IPS-15b (cell line): ENCODE measurements around the gene NPBWR2.

Source experiments
- H3K27me3 ChIP-seq: one replicate; pipeline ENCODE4 v1.6.1; 2013; ENCODE audit warnings: low read length; ENCODE audit not compliant: control insufficient read depth, insufficient read depth
- H3K36me3 ChIP-seq: one replicate; pipeline ENCODE4 v1.6.1; 2013; ENCODE audit warnings: low read length; ENCODE audit not compliant: control insufficient read depth, insufficient read depth
- H3K4me1 ChIP-seq: one replicate; pipeline ENCODE4 v1.6.1; 2013; ENCODE audit warnings: mild to moderate bottlenecking, low read length; ENCODE audit not compliant: control insufficient read depth, insufficient read depth
- H3K4me3 ChIP-seq: one replicate; pipeline ENCODE4 v1.5.1; 2013; ENCODE audit warnings: low read depth, low read length
- H3K9ac ChIP-seq: one replicate; pipeline ENCODE4 v1.6.1; 2013; ENCODE audit warnings: low read depth, mild to moderate bottlenecking, low read length
- H3K9me3 ChIP-seq: one replicate; pipeline ENCODE4 v1.6.1; 2013; ENCODE audit warnings: mild to moderate bottlenecking, low read length; ENCODE audit not compliant: control insufficient read depth, insufficient read depth

The NPBWR2 gene

GRCh38 chr20:64077541-64077875 is 29.9 kb downstream of the NPBWR2 start:
- H3K9ac ChIP-seq = no peak overlapping the region
- H3K27me3 ChIP-seq = peaks cover 17% of the 10 kb centered on the region
- no peaks in the 10 kb centered on the region for H3K4me1 ChIP-seq
- H3K4me3 ChIP-seq = no peak overlapping the region
- H3K36me3 ChIP-seq = peaks cover 11% of the 10 kb centered on the region
- H3K9me3 ChIP-seq = no peaks in the 10 kb centered on the region

- Histone ChIP-seq H3K4me3 (no peak overlapping the region), H3K27me3 (peaks cover 16% of the 10 kb centered on the region), H3K9ac (no peak overlapping the region), H3K36me3 (peaks cover 11% of the 10 kb centered on the region), H3K4me1 (no peaks in the 10 kb centered on the region), H3K9me3 (no peaks in the 10 kb centered on the region)
Observed at GRCh38 chr20:64077094-64077493, 30.3 kb downstream of the NPBWR2 start.

- Histone ChIP-seq H3K9ac (no peak overlapping the region), H3K27me3 (peaks cover 9% of the 10 kb centered on the region), H3K36me3 (peaks cover 15% of the 10 kb centered on the region), H3K4me3 (no peak overlapping the region), H3K9me3 (no peaks in the 10 kb centered on the region), H3K4me1 (no peaks in the 10 kb centered on the region)
Observed at GRCh38 chr20:64076061-64076997, 31.0 kb downstream of the NPBWR2 start.

DNA sequence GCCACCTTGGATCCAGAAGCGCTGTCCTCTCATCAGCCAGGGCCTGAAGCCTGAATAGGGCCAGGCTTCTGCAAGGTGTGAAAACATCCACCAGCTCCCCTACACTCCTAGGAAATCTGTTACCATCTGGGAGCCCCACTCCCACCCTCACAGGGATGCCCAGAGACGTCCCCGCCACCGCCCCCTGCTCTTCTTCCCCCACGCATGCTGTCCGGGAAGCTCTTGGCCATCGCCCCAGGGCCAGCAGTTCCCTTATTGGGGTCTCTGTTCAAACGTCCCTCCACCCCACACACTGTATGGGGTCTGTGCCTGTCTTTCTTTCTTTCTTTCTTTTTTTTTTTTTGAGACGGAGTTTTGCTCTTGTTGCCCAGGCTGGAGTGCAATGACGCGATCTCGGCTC is 31.8 kb downstream of the NPBWR2 start:
- Histone ChIP-seq H3K4me1 (no peaks in the 10 kb centered on the region), H3K36me3 (peaks cover 15% of the 10 kb centered on the region), H3K4me3 (no peak overlapping the region), H3K9me3 (no peaks in the 10 kb centered on the region), H3K9ac (no peak overlapping the region), H3K27me3 (peaks cover 5% of the 10 kb centered on the region)

- H3K9ac ChIP-seq = no peak overlapping the region
- H3K27me3 ChIP-seq = no peaks in the 10 kb centered on the region
- H3K9me3 ChIP-seq = no peaks in the 10 kb centered on the region
Observed at GRCh38 chr20:64074963-64075362, 32.4 kb downstream of the NPBWR2 start.

GRCh38 chr20:64074184-64074789 is 33.1 kb downstream of the NPBWR2 start:
- H3K4me3 ChIP-seq = no peak overlapping the region
- H3K9ac ChIP-seq = no peak overlapping the region
- H3K36me3 ChIP-seq = peaks cover 18% of the 10 kb centered on the region
- no peaks in the 10 kb centered on the region for H3K9me3 ChIP-seq
- no peaks in the 10 kb centered on the region for H3K4me1 ChIP-seq
- no peaks in the 10 kb centered on the region for H3K27me3 ChIP-seq

More at GRCh38 chr20:64074963-64075362, 32.4 kb downstream of the NPBWR2 start:
- H3K4me3 ChIP-seq = no peak overlapping the region
- peaks cover 16% of the 10 kb centered on the region for H3K36me3 ChIP-seq
- no peaks in the 10 kb centered on the region for H3K4me1 ChIP-seq

DNA sequence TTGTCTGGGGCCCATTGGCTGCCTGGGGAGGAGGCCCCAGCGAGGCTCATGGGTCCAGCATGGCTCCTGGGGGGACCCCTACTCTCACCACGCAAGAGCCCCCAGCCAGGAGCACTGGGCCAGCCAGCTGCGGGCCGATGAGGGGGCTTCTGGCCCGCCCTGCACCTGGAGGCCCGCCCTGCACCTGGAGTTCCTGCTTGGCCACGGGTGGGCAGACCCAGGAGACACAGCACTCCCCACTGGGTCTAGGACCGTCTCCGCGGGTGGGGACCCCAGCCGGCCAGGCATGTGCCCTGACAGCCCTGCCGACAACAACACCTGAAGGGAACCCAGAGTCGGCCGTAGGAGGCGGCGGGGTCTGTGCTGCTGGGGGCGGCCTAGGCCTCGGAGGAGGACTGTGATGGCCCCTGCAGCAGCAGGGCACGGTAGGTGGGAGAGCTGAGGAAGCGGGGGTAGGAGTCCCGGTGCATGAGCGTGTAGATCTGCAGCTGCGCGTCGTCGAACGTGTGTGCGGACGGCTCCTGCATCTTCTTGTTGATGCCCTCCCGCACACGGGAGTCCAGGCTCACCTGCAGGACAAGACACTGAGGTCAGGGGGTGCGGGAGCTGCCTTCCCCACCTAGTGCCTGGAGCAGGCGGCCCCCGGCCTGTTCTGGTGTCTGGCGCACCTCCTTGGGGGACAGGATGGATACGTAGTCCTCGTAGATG is 33.7 kb downstream of the NPBWR2 start:
- H3K9me3 ChIP-seq = no peaks in the 10 kb centered on the region
- H3K4me3 ChIP-seq = no peak overlapping the region
- no peak overlapping the region for H3K9ac ChIP-seq
- H3K4me1 ChIP-seq = no peaks in the 10 kb centered on the region
- no peaks in the 10 kb centered on the region for H3K27me3 ChIP-seq
- H3K36me3 ChIP-seq = peaks cover 18% of the 10 kb centered on the region

- Histone ChIP-seq H3K9me3 (no peaks in the 10 kb centered on the region), H3K27me3 (no peaks in the 10 kb centered on the region), H3K36me3 (peaks cover 21% of the 10 kb centered on the region), H3K4me3 (no peak overlapping the region), H3K4me1 (peaks cover 2% of the 10 kb centered on the region), H3K9ac (no peak overlapping the region)
Observed at GRCh38 chr20:64072498-64073063, 34.8 kb downstream of the NPBWR2 start.

DNA sequence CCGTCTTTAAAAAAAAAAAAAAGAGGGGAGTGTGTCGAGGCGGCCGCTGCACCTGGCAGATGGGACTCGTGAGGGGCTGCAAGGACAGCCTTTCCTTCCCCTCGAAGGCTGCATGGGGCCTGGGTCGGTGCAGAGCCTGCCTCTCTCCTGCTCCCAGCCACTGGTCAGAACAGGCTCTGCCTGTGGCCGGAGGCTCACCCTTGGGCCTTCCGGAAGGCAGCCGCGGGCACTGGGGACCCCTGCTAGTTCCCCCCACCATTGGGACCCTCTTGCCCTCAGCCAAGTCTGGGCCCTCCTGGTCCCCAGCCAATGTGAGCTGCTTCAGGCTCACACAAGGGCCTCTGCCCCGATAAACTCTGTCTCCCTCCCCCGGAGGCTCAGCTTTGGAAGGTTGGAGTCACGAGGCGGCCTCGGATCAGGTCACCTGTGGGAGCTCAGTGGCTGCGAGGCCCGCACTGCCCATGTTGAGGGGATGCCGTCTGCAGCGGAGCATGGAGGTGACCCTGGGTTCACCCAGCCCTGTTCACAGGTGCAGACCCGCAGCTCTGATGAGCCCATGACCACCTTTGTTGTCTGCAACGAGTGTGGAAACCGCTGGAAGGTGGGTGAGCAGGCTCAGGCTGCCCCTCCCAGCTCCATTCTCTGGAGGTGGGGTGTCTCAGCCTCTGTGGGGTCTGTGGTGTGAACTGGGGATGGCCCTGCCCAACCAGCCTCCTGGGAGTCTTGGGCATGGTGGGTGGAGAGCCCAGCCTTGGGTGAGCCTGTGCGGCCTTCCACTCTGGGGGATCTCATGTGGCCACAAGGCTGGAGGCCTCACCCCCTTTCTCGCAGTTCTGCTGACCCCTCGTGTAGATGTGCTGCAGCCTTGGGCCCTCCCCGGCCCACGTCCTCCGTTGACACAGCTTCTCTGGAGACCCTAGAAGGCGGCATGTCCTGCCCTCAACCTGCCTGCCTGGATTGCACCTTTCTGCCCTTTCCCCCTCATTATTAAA is 35.7 kb downstream of the NPBWR2 start:
- Histone ChIP-seq H3K4me3 (no peak overlapping the region), H3K4me1 (peaks cover 2% of the 10 kb centered on the region), H3K9ac (no peak overlapping the region), H3K9me3 (no peaks in the 10 kb centered on the region), H3K36me3 (peaks cover 21% of the 10 kb centered on the region), H3K27me3 (no peaks in the 10 kb centered on the region)

DNA sequence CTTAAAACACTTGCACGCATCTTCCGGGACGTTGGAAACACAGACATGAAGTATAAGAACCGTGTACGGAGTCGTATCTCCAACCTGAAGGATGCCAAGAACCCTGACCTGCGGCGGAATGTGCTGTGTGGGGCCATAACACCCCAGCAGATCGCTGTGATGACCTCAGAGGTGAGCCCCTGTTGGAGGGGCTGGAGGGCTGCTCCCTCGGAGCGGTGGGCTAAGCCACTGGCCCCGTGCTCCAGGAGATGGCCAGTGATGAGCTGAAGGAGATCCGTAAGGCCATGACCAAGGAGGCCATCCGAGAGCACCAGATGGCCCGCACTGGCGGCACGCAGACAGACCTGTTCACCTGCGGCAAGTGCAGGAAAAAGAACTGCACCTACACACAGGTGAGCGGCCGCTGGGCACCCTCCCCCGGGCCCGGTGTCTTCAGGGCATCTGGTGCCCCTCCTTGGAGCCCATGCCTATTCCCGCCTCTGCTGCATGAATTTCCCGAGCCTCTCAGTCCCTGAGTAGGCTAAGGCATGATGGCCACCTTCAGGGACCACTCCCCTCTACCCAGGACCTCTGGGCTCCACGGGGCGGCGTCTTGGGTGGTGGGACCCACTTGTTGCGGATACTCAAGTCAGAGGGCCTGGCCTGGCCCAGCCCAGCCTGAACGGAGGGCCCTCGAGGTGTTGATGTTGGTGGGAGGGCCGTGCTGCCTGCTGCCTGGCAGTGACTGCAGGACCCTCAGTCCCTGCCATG is 36.9 kb downstream of the NPBWR2 start:
- no peaks in the 10 kb centered on the region for H3K9me3 ChIP-seq
- H3K4me1 ChIP-seq = peaks cover 2% of the 10 kb centered on the region
- no peaks in the 10 kb centered on the region for H3K27me3 ChIP-seq
- H3K36me3 ChIP-seq = peaks cover 21% of the 10 kb centered on the region
- no peak overlapping the region for H3K4me3 ChIP-seq
- no peak overlapping the region for H3K9ac ChIP-seq
